K562 (cell line): ENCODE data around the gene PNMA3. TPM values are rescaled to one million over a fixed set of nuclear protein-coding genes. Genes with fewer than 3 reads are reported as not detected.
"Not testable (repeated sequence)": the region's sequence is repeated elsewhere in the genome, so short reads cannot be mapped to it uniquely, and the experiment has no call there.

ENCODE experiments used
- ATAC-seq: fragments of 200-7000 bp; cut with Tn5 transposase; 3 replicates; pipeline ENCODE4 v1.9.1; 2020; ENCODE audit warnings: moderate library complexity
- BruUV-seq: library from RNA; stranded (reverse); fragments of 400-500 nt; replicated peaks from 2 replicates; lab custom pipeline; 2021; lab: Mats Ljungman, UMichigan
- CTCF ChIA-PET: fragments of 300-600 bp; formaldehyde crosslinking; extraction: SDS; loops from one replicate; lab custom pipeline; 2021; ENCODE audit warnings: low intra/inter-chr PET ratio; lab: Yijun Ruan, JAX
- POLR2A ChIA-PET: fragments of 300-600, 350-650 bp; sonication (Branson Sonifier 250); formaldehyde crosslinking; extraction: SDS; loops from one replicate; lab custom pipeline; 2021; ENCODE audit warnings: antibody characterized with exemption, inconsistent platforms; lab: Yijun Ruan, JAX
- DNase-seq, 4 experiments: peaks; one replicate each; pipeline versions ENCODE4 v3.0.0 to v3.0.0-alpha.2; 2011 to 2018; ENCODE audit warnings: low spot score in 3 of 4, mixed read lengths in 3 of 4; ENCODE audit errors: extremely low read depth in 1 of 4
- FAIRE-seq: peaks from 2 replicates; lab custom pipeline; 2011; peaks lifted over from hg19 to GRCh38; lab: Jason Lieb, UNC
- H2AFZ ChIP-seq: 2 replicates; pipeline ENCODE4 v1.6.0; 2011; ENCODE audit warnings: low read depth, low read length, control low read depth, inconsistent platforms
- H3K27ac ChIP-seq: fragments of 200-600 bp; 3 replicates; pipeline ENCODE4 v1.8.0; 2011; ENCODE audit warnings: low read depth, mild to moderate bottlenecking, control low read depth, inconsistent platforms, low read length, moderate library complexity, mixed read lengths; ENCODE audit errors: extremely low read depth
- H3K27me3 ChIP-seq, 2 experiments: fragments of 300-600 bp in 1 of 2; 2 replicates in 1 of 2; 3 replicates in 1 of 2; pipeline versions ENCODE4 v1.6.0 to v1.8.0; 2011; ENCODE audit warnings: inconsistent platforms in 2 of 2, low read length in 2 of 2, mild to moderate bottlenecking in 1 of 2, mixed read lengths in 1 of 2, moderate library complexity in 1 of 2; ENCODE audit not compliant: control insufficient read depth in 2 of 2, insufficient read depth in 2 of 2
- H3K36me3 ChIP-seq: fragments of 300-600 bp; 3 replicates; pipeline ENCODE4 v1.8.0; 2011; ENCODE audit warnings: mild to moderate bottlenecking, low read length, inconsistent platforms; ENCODE audit not compliant: control insufficient read depth, insufficient read depth
- H3K4me1 ChIP-seq, 2 experiments: fragments of 200-600 bp in 1 of 2; replicated peaks in 1 of 2; 2 replicates in 1 of 2; 3 replicates in 1 of 2; pipeline versions ENCODE4 v1.5.1 to v1.8.0; 2011; ENCODE audit warnings: inconsistent platforms in 2 of 2, low read length in 2 of 2, mild to moderate bottlenecking in 1 of 2, mixed read lengths in 1 of 2, moderate library complexity in 1 of 2; ENCODE audit not compliant: control insufficient read depth in 2 of 2, insufficient read depth in 2 of 2
- H3K4me2 ChIP-seq: 2 replicates; pipeline ENCODE4 v1.6.1; 2011; ENCODE audit warnings: low read length, control low read depth, inconsistent platforms, mixed read lengths; ENCODE audit not compliant: insufficient read depth
- H3K4me3 ChIP-seq: fragments of 200-600 bp; sonication (generic), shearing (Covaris generic); 2 replicates; pipeline ENCODE4 v1.5.1; 2016; ENCODE audit warnings: control low read depth, inconsistent platforms
- H3K79me2 ChIP-seq: fragments of 200-600 bp; 3 replicates; pipeline ENCODE4 v1.8.0; 2011; ENCODE audit warnings: low read length, inconsistent platforms; ENCODE audit not compliant: control insufficient read depth, insufficient read depth
- H3K9ac ChIP-seq, 2 experiments: 2 replicates each; pipeline versions ENCODE4 v1.6.0 to v1.6.1; 2011; ENCODE audit warnings: low read depth in 2 of 2, low read length in 2 of 2, control low read depth in 1 of 2, inconsistent platforms in 1 of 2, mild to moderate bottlenecking in 1 of 2, mixed read lengths in 1 of 2; ENCODE audit not compliant: insufficient read depth in 1 of 2
- H3K9me1 ChIP-seq: one replicate; pipeline ENCODE4 v1.6.0; 2011; ENCODE audit warnings: inconsistent platforms, mild to moderate bottlenecking, low read length, moderate library complexity; ENCODE audit not compliant: control insufficient read depth, insufficient read depth
- H3K9me3 ChIP-seq: replicated peaks from 2 replicates; pipeline ENCODE4 v1.5.1; 2011; ENCODE audit warnings: low read depth, low read length, inconsistent platforms; ENCODE audit not compliant: control insufficient read depth, insufficient read depth
- H4K20me1 ChIP-seq: replicated peaks from 2 replicates; pipeline ENCODE4 v1.6.1; 2011; ENCODE audit warnings: low read length, inconsistent platforms, mixed read lengths; ENCODE audit not compliant: control insufficient read depth, insufficient read depth
- ATF3 ChIP-seq, 2 experiments: fragments of 450-650 bp in 1 of 2; sonication (generic) in 1 of 2; formaldehyde crosslinking in 1 of 2; IDR thresholded peaks in 1 of 2; conservative IDR thresholded peaks in 1 of 2; 2 replicates each; pipeline versions ENCODE4 v1.6.1 to v1.8.1; 2016 to 2023; ENCODE audit warnings: mild to moderate bottlenecking in 2 of 2, moderate library complexity in 2 of 2, inconsistent platforms in 1 of 2, missing genetic modification reagents in 1 of 2
- CEBPG ChIP-seq, 3 experiments: fragments of 200-800 bp in 1 of 3; sonication (Bioruptor generic) in 1 of 3; sonication (generic) in 1 of 3; formaldehyde crosslinking in 1 of 3; IDR thresholded peaks in 2 of 3; conservative IDR thresholded peaks in 1 of 3; 2 replicates each; pipeline versions ENCODE4 v1.6.1 to v1.8.0; 2016 to 2022; ENCODE audit warnings: missing compliant biosample characterization in 2 of 3, missing genetic modification characterization in 2 of 3, mild to moderate bottlenecking in 1 of 3, missing genetic modification reagents in 1 of 3
- HDAC2 ChIP-seq: fragments of 450-650 bp; IDR thresholded peaks from 2 replicates; pipeline ENCODE4 v1.6.1; 2016; ENCODE audit warnings: mild to moderate bottlenecking
- TFE3 ChIP-seq: fragments of 450-650 bp; formaldehyde crosslinking; IDR thresholded peaks from 2 replicates; pipeline ENCODE4 v1.4.0; 2020; ENCODE audit warnings: mild to moderate bottlenecking, mixed read lengths
- WGBS: fragments of 100-300 bp; shearing (Covaris generic); methylation state at CpG from one replicate; pipeline ENCODE4 v1.1.6; 2016; ENCODE audit warnings: low coverage, mixed read lengths; ENCODE audit not compliant: insufficient coverage; ENCODE audit errors: missing lambda C conversion rate; 5-methylcytosine and 5-hydroxymethylcytosine counted together
- in situ Hi-C: fragments of 300-500 bp; cut with MboI; formaldehyde crosslinking; loops from 4 replicates; pipeline ENCODE4 v1.15.0; 2018; ENCODE audit warnings: inconsistent platforms, mixed read lengths
- intact Hi-C: fragments of 100-400 bp; cut with micrococcal nuclease; formaldehyde crosslinking; loops from 2 replicates; pipeline ENCODE4 v1.14.2; 2022
- polyA plus RNA-seq, 8 experiments: library from polyadenylated mRNA; depleted of rRNA in 4 of 8; stranded (reverse) in 5 of 8; unstranded in 3 of 8; fragments of >200 nt; fragmentation: Nextera tagmentation in 2 of 8; fragmentation: Illumina TruSeq in 1 of 8; extraction: Ambion mirVana in 2 of 8; extraction: Trizol in 1 of 8; gene quantifications; 2 replicates each; pipeline versions ENCODE4 v1.2.1 to v1.2.3, GENCODE V29; 2011 to 2014; ENCODE audit warnings: inconsistent platforms in 1 of 8, missing spikeins in 1 of 8
- total RNA-seq, 7 experiments: library from RNA; depleted of rRNA in 6 of 7; stranded (reverse); fragments of >200 nt in 6 of 7; fragmentation: Illumina TruSeq in 2 of 7; extraction: Trizol in 2 of 7; gene quantifications; 2 replicates each; pipeline versions ENCODE4 v1.2.1 to v1.2.3, GENCODE V29; 2011 to 2021; ENCODE audit warnings: low replicate concordance in 1 of 7

The PNMA3 gene
- total and polyA plus RNA-seq, 9 of the 15 experiments (the other 6 are each of a cell fraction or from before 2014, with no cell fraction given): 0.01 to 1.5 (median 0.95) TPM; not detected in 1

GRCh38 chrX:153102418-153102817 lies 46.1 kb downstream of the PNMA3 start:
- Histone ChIP-seq H4K20me1 (no peaks in the 10 kb centered on the region), H3K9me1 (no peaks in the 10 kb centered on the region), H3K36me3 (no peaks in the 10 kb centered on the region), H3K9ac (no peak overlapping the region), H3K27me3 (no peaks in the 10 kb centered on the region), H3K9me3 (no peaks in the 10 kb centered on the region), H3K4me3 (no peak overlapping the region), H3K79me2 (no peaks in the 10 kb centered on the region), H3K4me1 (0 out of 5 replicates have a peak, but pooled peaks cover 0 to 2% of the 10 kb centered on the region in 2 experiments), H2AFZ (no peak overlapping the region), H3K4me2 (no peak overlapping the region), H3K27ac (no peak overlapping the region)
- intact Hi-C loops: no loop called here
- WGBS: 7% methylated on average over 3 of the region's 3 CpGs
- DNase-seq: no peak
- CTCF ChIA-PET: no interaction called here
- POLR2A ChIA-PET: no interaction called here
- ATAC-seq: no peak
- TF ChIP-seq HDAC2 (no peak), TFE3 (CRISPR knock-in tag) (0 out of 2 replicates have a peak, but pooled peaks have one; percentile 16)
- in situ Hi-C loops: no loop called here
- FAIRE-seq: no peak
- BruUV-seq: no TSS peak

- H3K36me3 ChIP-seq; H3K27me3 ChIP-seq; DNase-seq; intact Hi-C loops; H3K9me1 ChIP-seq; POLR2A ChIA-PET; H2AFZ ChIP-seq; H3K27ac ChIP-seq; H3K79me2 ChIP-seq; FAIRE-seq; BruUV-seq; H3K9me3 ChIP-seq; H3K4me3 ChIP-seq; H3K4me2 ChIP-seq; in situ Hi-C loops; ATAC-seq; TF ChIP-seq ATF3 (CRISPR knock-in tag; conservative IDR thresholded peaks at IDR 0.05); CEBPG (CRISPR knock-in tag; IDR thresholded peaks at IDR 0.05): not testable (repeated sequence)
- WGBS: 8% methylated on average over 1 of the region's 1 CpG
- TF ChIP-seq ATF3 (IDR thresholded peaks at IDR 0.05) (peak; percentile 74), CEBPG (tag; conservative IDR thresholded peaks at IDR 0.05 in 1 of 2, IDR thresholded peaks at IDR 0.05 in 1 of 2) (peak; percentile 59 to 68; a peak in 3 of 4 replicates)
- TF ChIP-seq, all 486 proteins: peak for 2; not testable (repeated sequence) for 484
- CTCF ChIA-PET, H3K4me1 ChIP-seq, H3K9ac ChIP-seq, H4K20me1 ChIP-seq: not testable (repeated sequence)
Observed at GRCh38 chrX:153104959-153105358, 48.7 kb downstream of the PNMA3 start.
